ENCODE data around the gene DTX2.
"Not testable (repeated sequence)": the region's sequence is repeated elsewhere in the genome, so short reads cannot be mapped to it uniquely, and the experiment has no call there.

Gene DTX2

DNA sequence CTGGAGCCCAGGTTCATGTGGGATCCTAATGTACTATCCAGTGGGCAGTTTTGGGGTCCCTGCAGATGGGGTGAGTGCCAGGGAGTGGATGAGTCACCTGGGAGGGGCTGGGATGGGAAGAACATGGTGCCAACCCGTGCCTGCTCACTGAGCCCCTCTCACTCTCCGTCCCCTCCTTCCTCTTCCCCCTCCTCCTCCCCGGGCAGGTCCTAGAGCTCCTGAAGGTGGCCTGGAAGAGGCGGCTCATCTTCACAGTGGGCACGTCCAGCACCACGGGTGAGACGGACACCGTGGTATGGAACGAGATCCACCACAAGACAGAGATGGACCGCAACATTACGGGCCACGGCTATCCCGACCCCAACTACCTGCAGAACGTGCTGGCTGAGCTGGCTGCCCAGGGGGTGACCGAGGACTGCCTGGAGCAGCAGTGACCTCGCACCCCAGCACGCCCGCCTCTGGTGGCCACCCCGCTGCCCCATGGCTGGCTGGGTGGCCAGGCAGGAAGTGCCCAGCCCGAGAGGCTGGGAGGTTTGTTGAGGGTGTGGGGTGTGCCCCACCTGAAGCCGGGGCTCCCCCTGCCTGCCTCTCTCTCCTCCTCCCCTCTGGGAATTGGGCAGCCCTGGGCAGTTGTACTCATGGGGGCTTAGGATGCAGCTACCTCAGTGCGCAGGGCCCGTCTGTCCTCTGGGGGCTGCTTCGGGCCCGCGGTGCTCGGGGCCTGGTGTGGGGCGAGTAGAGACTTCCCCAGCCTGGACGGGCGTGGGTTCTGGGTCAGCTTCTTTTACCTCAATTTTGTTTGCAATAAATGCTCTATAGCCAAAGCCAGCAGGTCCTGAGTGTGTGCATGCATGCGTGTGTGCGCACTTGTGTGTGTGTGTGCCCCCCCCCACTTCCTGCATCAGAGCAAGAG is 43.9 kb downstream of the DTX2 start:
- H3K4me3 ChIP-seq (ENCODE audit: low read length) = no peak overlapping the region
- DNase-seq (ENCODE audit: low read depth) = no peak
- TF ChIP-seq, protein P1, sequence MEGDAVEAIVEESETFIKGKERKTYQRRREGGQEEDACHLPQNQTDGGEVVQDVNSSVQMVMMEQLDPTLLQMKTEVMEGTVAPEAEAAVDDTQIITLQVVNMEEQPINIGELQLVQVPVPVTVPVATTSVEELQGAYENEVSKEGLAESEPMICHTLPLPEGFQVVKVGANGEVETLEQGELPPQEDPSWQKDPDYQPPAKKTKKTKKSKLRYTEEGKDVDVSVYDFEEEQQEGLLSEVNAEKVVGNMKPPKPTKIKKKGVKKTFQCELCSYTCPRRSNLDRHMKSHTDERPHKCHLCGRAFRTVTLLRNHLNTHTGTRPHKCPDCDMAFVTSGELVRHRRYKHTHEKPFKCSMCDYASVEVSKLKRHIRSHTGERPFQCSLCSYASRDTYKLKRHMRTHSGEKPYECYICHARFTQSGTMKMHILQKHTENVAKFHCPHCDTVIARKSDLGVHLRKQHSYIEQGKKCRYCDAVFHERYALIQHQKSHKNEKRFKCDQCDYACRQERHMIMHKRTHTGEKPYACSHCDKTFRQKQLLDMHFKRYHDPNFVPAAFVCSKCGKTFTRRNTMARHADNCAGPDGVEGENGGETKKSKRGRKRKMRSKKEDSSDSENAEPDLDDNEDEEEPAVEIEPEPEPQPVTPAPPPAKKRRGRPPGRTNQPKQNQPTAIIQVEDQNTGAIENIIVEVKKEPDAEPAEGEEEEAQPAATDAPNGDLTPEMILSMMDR (conservative IDR thresholded peaks at IDR 0.05; ENCODE audit: low read depth, low read length) = no peak

DNA sequence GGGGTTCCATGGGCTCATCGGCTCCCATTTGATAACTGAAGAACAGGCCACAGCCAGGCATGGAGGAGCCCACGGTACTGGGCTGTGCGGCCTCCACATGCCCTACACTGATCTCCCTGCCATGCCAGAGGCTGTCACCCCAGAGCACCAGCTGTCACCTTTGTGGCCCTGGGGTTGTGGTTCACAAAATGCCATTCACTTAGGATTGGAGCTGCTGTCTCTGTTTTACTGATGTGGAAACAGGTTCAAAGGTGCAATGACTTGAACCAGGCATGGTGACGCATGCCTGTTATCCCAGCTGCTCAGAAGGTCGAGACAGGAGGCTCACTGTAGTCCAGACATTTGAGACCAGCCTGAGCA is 44.6 kb downstream of the DTX2 start:
- no peak for DNase-seq (ENCODE audit: low read depth)
- TF ChIP-seq, protein P1 (conservative IDR thresholded peaks at IDR 0.05; ENCODE audit: low read depth, low read length) = no peak
- H3K4me3 ChIP-seq (ENCODE audit: low read length) = no peak overlapping the region

DNA sequence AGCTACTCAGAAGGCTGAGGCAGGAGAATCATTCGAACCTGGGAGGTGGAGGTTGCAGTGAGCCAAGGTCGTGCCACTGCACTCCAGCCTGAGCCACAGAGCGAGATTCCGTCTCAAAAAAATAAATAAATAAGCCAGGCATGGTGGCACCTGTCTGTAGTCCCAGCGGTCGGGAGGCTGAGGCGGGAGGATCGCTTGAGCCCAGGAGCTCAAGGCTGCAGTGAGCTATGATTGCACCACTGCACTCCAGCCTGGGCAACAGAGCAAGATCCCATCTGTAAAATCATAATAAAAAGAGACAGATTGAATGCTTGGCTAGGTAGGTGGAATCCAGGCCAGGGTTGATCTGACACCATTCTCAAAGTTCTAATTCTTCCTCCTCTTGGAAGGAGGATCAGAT is 45.1 kb downstream of the DTX2 start:
- not testable (repeated sequence) for H3K4me3 ChIP-seq (ENCODE audit: low read length); DNase-seq (ENCODE audit: low read depth)

DNA sequence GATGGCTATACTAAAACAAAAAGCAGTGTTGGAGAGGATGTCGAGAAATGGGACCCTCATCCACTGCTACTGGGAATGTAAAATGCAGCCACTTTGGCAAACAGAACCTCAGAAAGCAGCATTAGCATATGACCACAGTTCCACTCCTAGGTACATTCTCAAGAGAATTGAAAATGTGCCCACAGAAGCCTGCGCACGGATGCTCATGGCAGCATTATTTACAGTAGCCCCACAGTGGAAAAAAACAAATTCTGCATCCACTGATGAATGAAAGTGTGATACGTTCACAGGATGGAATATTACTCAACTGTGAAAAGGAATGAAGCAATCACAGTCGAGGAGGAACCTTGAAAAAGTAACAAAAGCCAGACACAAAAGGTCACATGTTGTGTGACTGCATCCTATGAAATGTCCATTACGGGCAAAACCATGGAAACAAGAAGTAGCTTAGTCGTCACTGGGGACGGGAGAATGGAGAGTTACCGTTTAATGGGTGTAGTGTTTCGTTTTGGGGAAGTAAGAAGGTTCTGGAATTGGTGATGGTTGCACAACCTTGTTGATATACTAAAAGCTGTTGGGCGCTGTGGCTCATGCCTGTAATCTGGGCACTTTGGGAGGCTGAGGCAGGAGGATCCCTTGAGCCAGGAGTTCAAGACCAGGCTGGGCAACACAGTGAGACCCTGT is 46.4 kb downstream of the DTX2 start:
- H3K4me3 ChIP-seq (ENCODE audit: low read length) = no peak overlapping the region
- DNase-seq (ENCODE audit: low read depth) = no peak
- TF ChIP-seq, protein P1 (conservative IDR thresholded peaks at IDR 0.05; ENCODE audit: low read depth, low read length) = no peak

DNA sequence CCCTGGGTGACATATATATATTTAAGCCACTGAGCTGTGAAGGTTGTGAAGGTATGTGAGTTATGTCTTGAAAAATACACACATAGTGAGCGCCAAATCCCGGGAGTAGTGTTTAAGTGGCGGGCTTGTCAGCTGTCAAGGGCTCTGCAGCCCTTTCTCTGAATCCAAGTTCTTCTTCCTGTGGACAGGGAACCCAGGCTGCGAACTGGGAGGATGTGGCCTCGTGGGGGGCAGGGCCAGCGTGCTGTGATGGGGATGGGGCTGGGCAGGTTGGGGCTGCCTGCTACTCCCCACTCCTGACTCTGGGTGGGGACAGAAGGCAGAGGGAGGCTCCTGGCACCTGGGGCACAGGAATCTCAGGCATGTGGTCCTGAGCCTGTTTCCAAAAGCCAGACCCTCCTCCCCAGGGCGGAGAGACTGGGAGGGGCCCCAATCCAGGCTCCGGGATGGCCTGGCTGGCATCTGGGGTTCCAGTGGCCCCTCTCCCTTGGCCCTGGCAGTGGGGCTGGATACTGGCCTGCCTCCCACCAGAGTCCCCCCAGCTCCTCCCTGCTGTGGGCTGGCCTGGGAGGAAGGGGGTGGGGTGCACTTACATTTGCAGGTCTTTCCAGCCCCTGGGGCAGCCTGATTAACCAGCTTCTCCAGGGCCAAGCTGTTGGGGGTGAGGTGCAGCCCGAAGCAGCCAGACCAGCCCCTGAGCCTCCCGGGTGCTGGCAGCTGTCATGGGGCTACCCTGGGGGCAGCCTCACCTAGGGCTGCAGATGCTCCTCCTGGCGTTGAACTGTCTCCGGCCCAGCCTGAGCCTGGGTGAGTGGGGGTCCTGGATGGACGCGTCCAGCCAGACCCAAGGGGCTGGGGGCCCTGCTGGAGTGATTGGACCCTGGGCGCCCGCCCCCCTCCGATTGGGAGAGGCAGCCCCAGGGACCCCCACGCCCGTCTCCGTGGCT is 48.7 kb downstream of the DTX2 start, which contains the start of gene UPK3B:
TSS of gene UPK3B (plus strand) at position 622 of the 947 bp plus-strand sequence. CDS start at position 723, 101 bp downstream.
- peak; percentile 55 for DNase-seq (ENCODE audit: low read depth)
- TF ChIP-seq, protein P1 (conservative IDR thresholded peaks at IDR 0.05; ENCODE audit: low read depth, low read length) = no peak
- H3K4me3 ChIP-seq (ENCODE audit: low read length) = peak within 1 kb of the TSS; percentile 40

DNA sequence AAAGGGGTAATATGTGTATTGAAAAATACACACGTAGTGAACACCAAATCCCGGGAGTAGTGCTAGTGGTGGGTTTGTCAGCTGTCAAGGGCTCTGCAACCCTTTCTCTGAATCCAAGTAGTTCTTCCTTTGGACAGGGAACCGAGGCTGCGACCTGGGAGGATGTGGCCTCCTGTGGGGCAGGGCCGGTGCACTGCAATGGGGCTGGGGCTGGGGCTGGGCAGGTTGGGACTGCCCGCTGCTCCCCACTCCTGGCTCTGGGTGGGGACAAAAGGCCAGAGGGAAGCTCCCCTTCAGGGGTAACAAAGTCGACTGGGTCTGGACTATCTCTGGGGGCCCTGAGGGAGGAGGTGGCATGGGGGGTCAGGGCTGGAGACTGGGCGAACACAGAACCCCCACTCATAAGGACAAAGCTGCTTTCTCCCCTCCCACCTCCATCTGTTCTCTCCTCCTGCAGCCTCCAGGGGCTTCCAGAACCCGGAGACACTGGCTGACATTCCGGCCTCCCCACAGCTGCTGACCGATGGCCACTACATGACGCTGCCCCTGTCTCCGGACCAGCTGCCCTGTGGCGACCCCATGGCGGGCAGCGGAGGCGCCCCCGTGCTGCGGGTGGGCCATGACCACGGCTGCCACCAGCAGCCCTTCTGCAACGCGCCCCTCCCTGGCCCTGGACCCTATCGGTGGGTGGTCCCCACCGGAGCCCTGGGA is 49.8 kb downstream of the DTX2 start:
- DNase-seq (ENCODE audit: low read depth); H3K4me3 ChIP-seq (ENCODE audit: low read length): not testable (repeated sequence)

DNA sequence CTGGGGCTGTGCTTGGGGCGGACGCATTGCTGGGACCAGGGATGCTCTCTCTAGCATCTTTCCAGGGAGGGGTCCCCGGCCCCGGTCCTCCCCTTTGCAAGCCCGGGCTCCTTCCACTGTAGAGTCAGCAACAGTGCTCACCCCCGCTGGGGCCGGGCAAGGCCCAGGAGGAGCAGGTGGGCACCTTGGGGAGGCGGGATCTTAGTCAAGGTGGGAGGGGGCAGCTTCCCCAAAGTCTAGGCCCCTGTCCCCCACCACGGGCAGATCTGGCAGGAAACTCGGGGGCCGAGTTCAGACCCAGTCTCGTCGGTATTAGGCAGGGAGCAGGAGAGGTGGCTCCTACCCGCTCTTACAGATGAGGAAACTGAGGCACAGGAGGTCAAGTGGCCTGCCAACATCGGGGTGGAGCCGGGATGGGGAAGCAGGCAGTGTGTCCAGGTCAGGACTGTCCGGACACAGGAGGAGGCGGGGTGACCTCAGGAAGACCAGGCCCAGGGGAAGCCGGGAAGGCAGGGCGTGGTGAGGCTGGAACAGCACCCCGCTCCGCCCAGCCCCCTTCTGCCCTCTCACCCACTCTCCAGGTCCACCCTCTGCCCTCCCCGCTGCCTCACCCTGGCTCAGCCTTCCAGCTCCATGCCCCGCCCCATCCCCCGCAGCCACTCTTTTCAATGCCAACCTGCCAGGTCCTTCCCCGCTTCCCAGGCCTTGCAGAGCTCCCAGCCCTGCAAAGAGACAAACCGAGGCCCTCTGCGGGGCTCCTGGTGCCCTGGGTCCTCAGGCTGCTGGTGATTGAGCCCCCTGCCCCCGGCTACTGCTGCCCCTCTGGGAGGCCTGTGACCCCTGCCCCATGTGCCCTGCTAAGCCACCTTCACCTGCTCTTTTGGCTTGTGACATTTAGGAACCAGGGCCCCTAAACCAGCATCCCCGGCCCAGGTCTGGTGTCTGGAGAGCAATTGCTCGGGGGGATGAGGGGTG is 50.7 kb downstream of the DTX2 start:
- H3K4me3 ChIP-seq (ENCODE audit: low read length); DNase-seq (ENCODE audit: low read depth): not testable (repeated sequence)
